CD4-positive, alpha-beta T cell (primary cell): ENCODE measurements around the gene F10. TPM values are rescaled to one million over a fixed set of nuclear protein-coding genes. Genes with fewer than 3 reads are reported as not detected.

ENCODE experiments used
- ATAC-seq: fragments of 200-7000 bp; cut with Tn5 transposase; one replicate; pipeline ENCODE4 v1.10.0; 2022; ENCODE audit warnings: mild to moderate bottlenecking; ENCODE audit not compliant: poor library complexity
- CTCF ChIA-PET: fragments of 350-600 bp; sonication (Branson Sonifier 250); formaldehyde crosslinking; loops from one replicate; lab custom pipeline; 2021; ENCODE audit warnings: antibody characterized with exemption, inconsistent platforms; lab: Charles Lee
- POLR2A ChIA-PET: fragments of 350-600 bp; sonication (Branson Sonifier 250); formaldehyde crosslinking; loops from one replicate; lab custom pipeline; 2021; ENCODE audit warnings: antibody characterized with exemption, inconsistent platforms; lab: Charles Lee
- DNase-seq, 14 experiments: peaks; one replicate each; pipeline ENCODE4 v3.0.0-alpha.2; 2013 to 2020; ENCODE audit warnings: mixed read lengths in 2 of 14
- H3K27ac ChIP-seq, 2 donors: one replicate each; pipeline versions ENCODE4 v1.5.1 to v1.7.0; 2013; ENCODE audit warnings: low read length in 2 of 2, low read depth in 1 of 2, mild to moderate bottlenecking in 1 of 2
- H3K27me3 ChIP-seq, 2 experiments: 1 replicate in 1 of 2; 2 replicates in 1 of 2; pipeline versions ENCODE4 v1.6.1 to v1.7.0; 2013; ENCODE audit warnings: low read length in 2 of 2, control low read depth in 1 of 2, mild to moderate bottlenecking in 1 of 2, moderate library complexity in 1 of 2; ENCODE audit not compliant: insufficient read depth in 2 of 2, control insufficient read depth in 1 of 2
- H3K36me3 ChIP-seq: one replicate; pipeline ENCODE4 v1.6.1; 2013; ENCODE audit warnings: low read length, control low read depth; ENCODE audit not compliant: insufficient read depth
- H3K4me1 ChIP-seq: one replicate; pipeline ENCODE4 v1.6.1; 2013; ENCODE audit warnings: low read length, control low read depth; ENCODE audit not compliant: insufficient read depth
- H3K4me3 ChIP-seq: one replicate; pipeline ENCODE4 v1.5.1; 2013; ENCODE audit warnings: mild to moderate bottlenecking, low read length, moderate library complexity
- H3K9me3 ChIP-seq, 2 experiments: 1 replicate in 1 of 2; 2 replicates in 1 of 2; pipeline versions ENCODE4 v1.6.1 to v1.7.0; 2013; ENCODE audit warnings: low read length in 2 of 2, mild to moderate bottlenecking in 2 of 2, control low read depth in 1 of 2, moderate library complexity in 1 of 2; ENCODE audit not compliant: control insufficient read depth in 1 of 2, insufficient read depth in 1 of 2
- H3K27ac Mint-ChIP-seq: one replicate; pipeline ENCODE4 v1.8.0; 2020; ENCODE audit warnings: mixed read lengths
- H3K27me3 Mint-ChIP-seq: one replicate; pipeline ENCODE4 v1.8.0; 2021; ENCODE audit warnings: mixed read lengths
- H3K36me3 Mint-ChIP-seq: one replicate; pipeline ENCODE4 v1.8.0; 2021; ENCODE audit warnings: low read depth, mixed read lengths
- H3K4me1 Mint-ChIP-seq: one replicate; pipeline ENCODE4 v1.8.0; 2021; ENCODE audit warnings: low read depth, mixed read lengths
- H3K4me3 Mint-ChIP-seq: one replicate; pipeline ENCODE4 v1.8.0; 2020; ENCODE audit warnings: mild to moderate bottlenecking, mixed read lengths
- H3K9me3 Mint-ChIP-seq: one replicate; pipeline ENCODE4 v1.8.0; 2020; ENCODE audit warnings: mixed read lengths
- intact Hi-C, 2 experiments: fragments of 100-400 bp; cut with DNase I in 1 of 2; cut with micrococcal nuclease in 1 of 2; formaldehyde crosslinking; loops; one replicate each; pipeline versions ENCODE4 v1.15.1 to v1.9.0; 2023 to 2025; cut with DNase I, micrococcal nuclease
- total RNA-seq, 174 experiments: library from RNA in 2 of 174; stranded (reverse) in 2 of 174; gene quantifications; one replicate each; pipeline ENCODE4 v1.2.3 and lab custom pipeline; 2021 to 2026
- TF ChIP-seq, protein P1 (sequence below): fragments of 200-600 bp; IDR thresholded peaks from one replicate; pipeline ENCODE4 v1.8.0; 2022; ENCODE audit warnings: antibody characterized with exemption, mild to moderate bottlenecking

Gene F10
- total RNA-seq, 2 experiments from 2014 or later, result not detected

DNA sequence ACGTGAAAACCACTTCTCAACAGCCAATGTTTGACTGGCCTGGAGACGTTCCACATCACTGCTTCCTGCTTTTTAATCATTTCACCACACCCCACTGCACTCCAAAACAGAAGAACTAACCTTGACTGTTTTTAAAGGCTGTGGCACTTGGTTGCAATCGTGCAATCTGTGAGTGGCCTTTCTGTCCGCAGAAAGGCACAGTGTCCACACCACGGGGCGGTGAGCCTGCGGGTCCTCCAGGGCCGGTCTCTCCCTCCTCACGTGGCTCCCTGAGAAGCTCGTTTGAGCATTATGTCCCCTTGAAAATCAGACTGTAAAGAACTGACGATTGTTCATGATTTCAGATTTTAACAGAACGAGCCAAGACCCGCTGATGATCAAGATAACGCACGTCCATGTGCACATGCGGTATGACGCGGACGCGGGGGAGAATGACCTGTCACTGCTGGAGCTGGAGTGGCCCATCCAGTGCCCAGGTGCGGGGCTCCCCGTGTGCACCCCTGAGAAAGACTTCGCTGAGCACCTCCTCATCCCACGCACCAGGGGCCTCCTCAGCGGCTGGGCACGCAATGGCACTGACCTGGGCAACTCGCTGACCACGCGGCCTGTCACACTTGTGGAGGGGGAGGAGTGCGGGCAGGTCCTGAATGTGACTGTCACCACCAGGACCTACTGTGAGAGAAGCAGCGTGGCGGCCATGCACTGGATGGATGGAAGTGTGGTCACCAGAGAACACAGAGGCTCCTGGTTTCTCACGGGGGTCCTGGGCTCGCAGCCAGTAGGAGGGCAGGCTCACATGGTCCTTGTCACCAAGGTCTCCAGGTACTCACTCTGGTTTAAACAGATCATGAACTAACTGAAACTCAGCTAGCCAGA is 48.9 kb downstream of the F10 start:
- no peak overlapping the region for H3K4me3 Mint-ChIP-seq
- no peaks in the 10 kb centered on the region for H3K27me3 Mint-ChIP-seq
- DNase-seq (no peak), ATAC-seq (no peak)
- peaks cover 39% of the 10 kb centered on the region for H3K4me1 ChIP-seq
- H3K9me3 Mint-ChIP-seq, result peaks cover 4% of the 10 kb centered on the region
- peak overlapping the region; percentile 20 for H3K27ac Mint-ChIP-seq
- peaks cover 0 to 16% of the 10 kb centered on the region in 2 experiments for H3K9me3 ChIP-seq
- H3K4me1 Mint-ChIP-seq, result peaks cover 13% of the 10 kb centered on the region
- intact Hi-C loops, result no loop called here
- no peak overlapping the region for H3K4me3 ChIP-seq
- TF ChIP-seq, protein P1, sequence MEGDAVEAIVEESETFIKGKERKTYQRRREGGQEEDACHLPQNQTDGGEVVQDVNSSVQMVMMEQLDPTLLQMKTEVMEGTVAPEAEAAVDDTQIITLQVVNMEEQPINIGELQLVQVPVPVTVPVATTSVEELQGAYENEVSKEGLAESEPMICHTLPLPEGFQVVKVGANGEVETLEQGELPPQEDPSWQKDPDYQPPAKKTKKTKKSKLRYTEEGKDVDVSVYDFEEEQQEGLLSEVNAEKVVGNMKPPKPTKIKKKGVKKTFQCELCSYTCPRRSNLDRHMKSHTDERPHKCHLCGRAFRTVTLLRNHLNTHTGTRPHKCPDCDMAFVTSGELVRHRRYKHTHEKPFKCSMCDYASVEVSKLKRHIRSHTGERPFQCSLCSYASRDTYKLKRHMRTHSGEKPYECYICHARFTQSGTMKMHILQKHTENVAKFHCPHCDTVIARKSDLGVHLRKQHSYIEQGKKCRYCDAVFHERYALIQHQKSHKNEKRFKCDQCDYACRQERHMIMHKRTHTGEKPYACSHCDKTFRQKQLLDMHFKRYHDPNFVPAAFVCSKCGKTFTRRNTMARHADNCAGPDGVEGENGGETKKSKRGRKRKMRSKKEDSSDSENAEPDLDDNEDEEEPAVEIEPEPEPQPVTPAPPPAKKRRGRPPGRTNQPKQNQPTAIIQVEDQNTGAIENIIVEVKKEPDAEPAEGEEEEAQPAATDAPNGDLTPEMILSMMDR, result no peak
- CTCF ChIA-PET, result no interaction called here
- peaks cover 49% of the 10 kb centered on the region for H3K36me3 Mint-ChIP-seq
- no peak overlapping the region for H3K27ac ChIP-seq
- peaks cover 36% of the 10 kb centered on the region for H3K36me3 ChIP-seq
- H3K27me3 ChIP-seq, result no peaks in the 10 kb centered on the region
- POLR2A ChIA-PET, result no interaction called here

DNA sequence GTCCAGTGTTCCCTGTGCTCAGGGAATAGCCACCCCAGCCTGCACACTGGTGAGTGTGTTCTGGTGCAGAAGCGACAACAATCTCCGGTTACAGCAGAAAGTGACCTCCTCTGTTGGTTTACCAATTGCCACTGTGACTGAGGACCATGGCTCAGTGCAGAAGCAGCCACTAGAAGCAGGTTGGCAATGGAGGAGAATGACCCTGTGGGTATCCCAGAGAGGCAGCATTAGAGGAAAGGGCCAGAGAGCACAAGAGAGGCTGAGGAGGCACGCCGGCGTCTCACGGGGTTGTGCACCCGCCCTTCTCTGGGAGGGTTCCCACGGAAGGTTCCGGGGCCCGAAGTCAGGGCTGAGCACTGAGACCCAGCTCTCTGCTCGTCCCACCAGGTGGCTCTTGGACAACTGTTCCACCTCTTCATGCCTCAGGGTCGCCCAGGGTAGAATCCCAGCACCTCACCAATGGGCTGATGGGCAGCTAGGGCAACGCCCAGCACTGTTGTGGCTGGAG is 49.9 kb downstream of the F10 start:
- no peaks in the 10 kb centered on the region for H3K9me3 Mint-ChIP-seq
- Histone ChIP-seq H3K4me3 (no peak overlapping the region), H3K9me3 (peaks cover 0 to 20% of the 10 kb centered on the region in 2 experiments), H3K4me1 (peaks cover 49% of the 10 kb centered on the region), H3K27me3 (no peaks in the 10 kb centered on the region), H3K36me3 (peaks cover 42% of the 10 kb centered on the region), H3K27ac (no peak overlapping the region)
- ATAC-seq (no peak), DNase-seq (no peak)
- no peaks in the 10 kb centered on the region for H3K27me3 Mint-ChIP-seq
- TF ChIP-seq, protein P1, result no peak
- H3K4me1 Mint-ChIP-seq, result peaks cover 14% of the 10 kb centered on the region
- ChIA-PET CTCF (no interaction called here), POLR2A (no interaction called here)
- intact Hi-C loops, result no loop called here
- no peak overlapping the region for H3K27ac Mint-ChIP-seq
- H3K4me3 Mint-ChIP-seq, result no peak overlapping the region
- peaks cover 53% of the 10 kb centered on the region for H3K36me3 Mint-ChIP-seq

DNA sequence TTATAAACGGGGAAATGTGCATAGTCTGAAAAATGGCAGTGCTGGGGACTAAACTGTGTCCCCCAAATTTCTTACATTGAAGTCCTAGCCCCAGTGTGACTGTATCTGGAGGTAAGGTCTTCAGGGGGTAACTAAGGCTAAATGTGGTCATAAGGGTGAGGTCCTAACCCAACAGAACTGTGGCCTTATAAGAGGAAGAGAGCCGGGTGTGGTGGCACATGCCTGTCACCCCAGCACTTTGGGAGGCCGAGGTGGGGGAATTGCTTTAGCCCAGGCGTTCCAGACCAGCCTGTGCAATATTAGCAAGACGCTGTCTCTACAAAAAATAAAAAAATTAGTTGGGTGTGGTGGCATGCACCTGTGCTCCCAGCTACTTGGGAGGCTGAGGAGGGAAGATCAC is 53.7 kb downstream of the F10 start:
- intact Hi-C loops, result no loop called here
- Histone ChIP-seq H3K36me3 (peaks cover 59% of the 10 kb centered on the region), H3K4me3 (no peak overlapping the region), H3K27ac (peak overlapping the region; percentile 66 to 72), H3K27me3 (no peaks in the 10 kb centered on the region), H3K4me1 (peaks cover 66% of the 10 kb centered on the region), H3K9me3 (peaks cover 0 to 22% of the 10 kb centered on the region in 2 experiments)
- ChIA-PET POLR2A (interaction anchor here (1.0 to 1.8 kb wide), 4 partner anchors 9 to 33 kb away, joined by 4 to 9 read pairs (median 6); partner anchors contain the start of genes CUL4A and PCID2), CTCF (no interaction called here)
- peak overlapping the region; percentile 32 for H3K4me3 Mint-ChIP-seq
- ATAC-seq (peak; percentile 78), DNase-seq (peak in 7 of 14 experiments; percentile 37 to 95 (median 55))
- TF ChIP-seq, protein P1, result no peak
- H3K27ac Mint-ChIP-seq, result peak overlapping the region; percentile 92
- peaks cover 30% of the 10 kb centered on the region for H3K4me1 Mint-ChIP-seq
- H3K9me3 Mint-ChIP-seq, result no peaks in the 10 kb centered on the region
- H3K36me3 Mint-ChIP-seq, result peaks cover 64% of the 10 kb centered on the region
- H3K27me3 Mint-ChIP-seq, result no peaks in the 10 kb centered on the region
